Endothelial cell of umbilical vein (primary cell): ENCODE results near the gene KNCN. TPM values are rescaled to one million over a fixed set of nuclear protein-coding genes. Genes with fewer than 3 reads are reported as not detected.

Experiments
- BruUV-seq: library from RNA; stranded (reverse); fragments of 400-500 nt; replicated peaks from 2 replicates; lab custom pipeline; 2021; lab: Mats Ljungman, UMichigan
- CTCF ChIA-PET: fragments of 300-600, 350-600 bp; sonication (Branson Sonifier 250); formaldehyde crosslinking; loops from one replicate; lab custom pipeline; 2021; ENCODE audit warnings: antibody characterized with exemption, inconsistent platforms; lab: Charles Lee
- POLR2A ChIA-PET: fragments of 300-600, 350-600 bp; sonication (Branson Sonifier 250); formaldehyde crosslinking; loops from one replicate; lab custom pipeline; 2021; ENCODE audit warnings: antibody characterized with exemption, inconsistent platforms; lab: Charles Lee
- DNase-seq: peaks from one replicate; pipeline ENCODE4 v3.0.0-alpha.2; 2011; ENCODE audit warnings: low read depth, low spot score
- FAIRE-seq: peaks from 2 replicates; lab custom pipeline; 2011; peaks lifted over from hg19 to GRCh38; lab: Jason Lieb, UNC
- H2AFZ ChIP-seq: 2 replicates; pipeline ENCODE4 v1.6.0; 2012; ENCODE audit warnings: low read depth, low read length, control low read depth, inconsistent platforms
- H3K27ac ChIP-seq: 2 replicates; pipeline ENCODE4 v1.5.1; 2011; ENCODE audit warnings: low read depth, mild to moderate bottlenecking, control low read depth, low read length, moderate library complexity; ENCODE audit not compliant: insufficient read depth
- H3K27me3 ChIP-seq, 2 experiments: 2 replicates each; pipeline versions ENCODE4 v1.6.0 to v1.6.1; 2011; ENCODE audit warnings: low read length in 2 of 2, mixed read lengths in 1 of 2; ENCODE audit not compliant: control insufficient read depth in 2 of 2, insufficient read depth in 2 of 2
- H3K36me3 ChIP-seq, 2 experiments: 2 replicates in 1 of 2; 3 replicates in 1 of 2; pipeline ENCODE4 v1.5.1; 2011; ENCODE audit warnings: low read length in 2 of 2, mild to moderate bottlenecking in 1 of 2, moderate library complexity in 1 of 2; ENCODE audit not compliant: control insufficient read depth in 2 of 2, insufficient read depth in 2 of 2; ENCODE audit errors: extremely low read depth in 1 of 2
- H3K4me1 ChIP-seq: 3 replicates; pipeline ENCODE4 v1.5.1; 2011; ENCODE audit warnings: mild to moderate bottlenecking, low read length; ENCODE audit not compliant: control insufficient read depth, insufficient read depth; ENCODE audit errors: extremely low read depth
- H3K4me2 ChIP-seq: 2 replicates; pipeline ENCODE4 v1.6.1; 2011; ENCODE audit warnings: low read length, control low read depth, mixed read lengths; ENCODE audit not compliant: insufficient read depth
- H3K4me3 ChIP-seq, 3 experiments: fragments of 200-600 bp in 1 of 3; sonication (generic), shearing (Covaris generic) in 1 of 3; replicated peaks in 1 of 3; 2 replicates each; pipeline ENCODE4 v1.5.1; 2011 to 2016; ENCODE audit warnings: control low read depth in 3 of 3, low read length in 3 of 3, mild to moderate bottlenecking in 2 of 3, inconsistent platforms in 1 of 3, low read depth in 1 of 3, moderate library complexity in 1 of 3; ENCODE audit not compliant: insufficient read depth in 1 of 3
- H3K79me2 ChIP-seq: 2 replicates; pipeline ENCODE4 v1.6.0; 2012; ENCODE audit warnings: low read length, inconsistent platforms; ENCODE audit not compliant: control insufficient read depth, insufficient read depth
- H3K9ac ChIP-seq: replicated peaks from 2 replicates; pipeline ENCODE3; 2011; ENCODE audit warnings: low read length, control low read depth; ENCODE audit not compliant: insufficient read depth; ENCODE audit errors: extremely low read depth
- H3K9me1 ChIP-seq: replicated peaks from 3 replicates; pipeline ENCODE4 v1.6.0; 2011; ENCODE audit warnings: mild to moderate bottlenecking, low read length; ENCODE audit not compliant: control insufficient read depth, insufficient read depth; ENCODE audit errors: extremely low read depth
- H3K9me3 ChIP-seq: replicated peaks from 2 replicates; pipeline ENCODE4 v1.5.1; 2012; ENCODE audit warnings: low read length, inconsistent platforms; ENCODE audit not compliant: control insufficient read depth, insufficient read depth
- H4K20me1 ChIP-seq: replicated peaks from 2 replicates; pipeline ENCODE3; 2011; ENCODE audit warnings: mild to moderate bottlenecking, low read length; ENCODE audit not compliant: control insufficient read depth, insufficient read depth; ENCODE audit errors: extremely low read depth
- FOS ChIP-seq: IDR thresholded peaks from 2 replicates; pipeline ENCODE4 v1.6.1; 2011; ENCODE audit warnings: mild to moderate bottlenecking, low read length, moderate library complexity, borderline replicate concordance; ENCODE audit not compliant: insufficient read depth
- GATA2 ChIP-seq: IDR thresholded peaks from 2 replicates; pipeline ENCODE4 v1.7.0; 2011; ENCODE audit warnings: low read depth, mild to moderate bottlenecking, moderate library complexity, mixed read lengths, low read length; ENCODE audit not compliant: insufficient read length, insufficient read depth
- JUN ChIP-seq: IDR thresholded peaks from 2 replicates; pipeline ENCODE4 v1.6.1; 2011; ENCODE audit warnings: borderline replicate concordance, low read depth; ENCODE audit not compliant: insufficient read length, insufficient read depth
- MYC ChIP-seq: IDR thresholded peaks from one replicate; pipeline ENCODE4 v1.6.1; 2011; ENCODE audit warnings: mild to moderate bottlenecking, low read depth, low read length
- POLR2A ChIP-seq: IDR thresholded peaks from 2 replicates; pipeline ENCODE4 v1.6.1; 2012; ENCODE audit warnings: low read depth, mild to moderate bottlenecking, control low read depth, low read length
- POLR2AphosphoS5 ChIP-seq: IDR thresholded peaks from 2 replicates; pipeline ENCODE4 v1.6.1; 2012; ENCODE audit warnings: low read depth, mild to moderate bottlenecking, control low read depth, low read length, moderate library complexity; ENCODE audit not compliant: insufficient read depth
- dilution Hi-C: fragments of 300-500 bp; cut with MboI; formaldehyde crosslinking; loops from one replicate; pipeline ENCODE4 v1.15.0; 2019; ENCODE audit warnings: low sequenced_read_pairs; ENCODE audit not compliant: extremely low pct_ligation_motif_present
- intact Hi-C: fragments of 100-400 bp; cut with micrococcal nuclease; formaldehyde crosslinking; loops from one replicate; pipeline ENCODE4 v1.10.0; 2022
- polyA plus RNA-seq, 4 experiments: library from polyadenylated mRNA; depleted of rRNA in 3 of 4; stranded (reverse) in 3 of 4; unstranded in 1 of 4; fragments of >200 nt; gene quantifications; 2 replicates each; pipeline versions ENCODE4 v1.2.1 to v1.2.3, GENCODE V29; 2011 to 2012; ENCODE audit warnings: missing spikeins in 1 of 4
- total RNA-seq: library from RNA; stranded (reverse); gene quantifications from 2 replicates; pipeline ENCODE4 v1.2.3, GENCODE V29; 2021
- TF ChIP-seq, protein P1 (sequence below): IDR thresholded peaks from 2 replicates; pipeline ENCODE4 v1.6.1; 2011; ENCODE audit not compliant: insufficient read depth, insufficient read length
- TF ChIP-seq, protein P2 (sequence below), 2 donors: IDR thresholded peaks; 1 replicate in 1 of 2; 2 replicates in 1 of 2; pipeline ENCODE4 v1.5.1; 2011; ENCODE audit warnings: low read length in 2 of 2, mild to moderate bottlenecking in 2 of 2, moderate library complexity in 2 of 2, control low read depth in 1 of 2, inconsistent platforms in 1 of 2, low read depth in 1 of 2; ENCODE audit not compliant: insufficient read depth in 1 of 2; ENCODE audit errors: extremely low read depth in 1 of 2

KNCN gene
- total and polyA plus RNA-seq, 2 donors (not counting 3 experiments of a cell fraction or from before 2014, with no cell fraction given) = not detected

GRCh38 chr1:46520063-46520911 lies 31.2 kb downstream of the KNCN start:
- Histone ChIP-seq H4K20me1 (no peaks in the 10 kb centered on the region), H3K9me3 (no peaks in the 10 kb centered on the region), H3K4me2 (no peak overlapping the region), H3K4me1 (no peaks in the 10 kb centered on the region), H3K27ac (no peak overlapping the region), H2AFZ (no peak overlapping the region), H3K27me3 (peaks cover 35 to 43% of the 10 kb centered on the region in 2 experiments), H3K9me1 (no peaks in the 10 kb centered on the region), H3K36me3 (no peaks in the 10 kb centered on the region), H3K79me2 (no peaks in the 10 kb centered on the region), H3K9ac (no peak overlapping the region), H3K4me3 (no peak overlapping the region)
- ChIA-PET POLR2A (no interaction called here), CTCF (no interaction called here)
- intact Hi-C loops (no loop called here), dilution Hi-C loops (no loop called here)
- TF ChIP-seq JUN = no peak
- TF ChIP-seq GATA2 = no peak
- TF ChIP-seq POLR2A = no peak
- TF ChIP-seq, protein P1, sequence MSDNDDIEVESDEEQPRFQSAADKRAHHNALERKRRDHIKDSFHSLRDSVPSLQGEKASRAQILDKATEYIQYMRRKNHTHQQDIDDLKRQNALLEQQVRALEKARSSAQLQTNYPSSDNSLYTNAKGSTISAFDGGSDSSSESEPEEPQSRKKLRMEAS = no peak
- TF ChIP-seq FOS = no peak
- TF ChIP-seq POLR2AphosphoS5 = no peak
- BruUV-seq = no TSS peak
- no peak for FAIRE-seq
- DNase-seq = no peak

- Histone ChIP-seq H3K4me3 (no peak overlapping the region), H3K4me1 (no peaks in the 10 kb centered on the region), H3K27ac (no peak overlapping the region), H3K36me3 (no peaks in the 10 kb centered on the region), H3K9me1 (no peaks in the 10 kb centered on the region), H2AFZ (no peak overlapping the region), H3K9ac (no peak overlapping the region), H3K9me3 (no peaks in the 10 kb centered on the region), H4K20me1 (no peaks in the 10 kb centered on the region), H3K79me2 (no peaks in the 10 kb centered on the region), H3K4me2 (no peak overlapping the region), H3K27me3 (peaks cover 29 to 43% of the 10 kb centered on the region in 2 experiments)
- FAIRE-seq (no peak), DNase-seq (no peak)
- intact Hi-C loops (no loop called here), dilution Hi-C loops (no loop called here)
- TF ChIP-seq FOS = no peak
- TF ChIP-seq, protein P2, sequence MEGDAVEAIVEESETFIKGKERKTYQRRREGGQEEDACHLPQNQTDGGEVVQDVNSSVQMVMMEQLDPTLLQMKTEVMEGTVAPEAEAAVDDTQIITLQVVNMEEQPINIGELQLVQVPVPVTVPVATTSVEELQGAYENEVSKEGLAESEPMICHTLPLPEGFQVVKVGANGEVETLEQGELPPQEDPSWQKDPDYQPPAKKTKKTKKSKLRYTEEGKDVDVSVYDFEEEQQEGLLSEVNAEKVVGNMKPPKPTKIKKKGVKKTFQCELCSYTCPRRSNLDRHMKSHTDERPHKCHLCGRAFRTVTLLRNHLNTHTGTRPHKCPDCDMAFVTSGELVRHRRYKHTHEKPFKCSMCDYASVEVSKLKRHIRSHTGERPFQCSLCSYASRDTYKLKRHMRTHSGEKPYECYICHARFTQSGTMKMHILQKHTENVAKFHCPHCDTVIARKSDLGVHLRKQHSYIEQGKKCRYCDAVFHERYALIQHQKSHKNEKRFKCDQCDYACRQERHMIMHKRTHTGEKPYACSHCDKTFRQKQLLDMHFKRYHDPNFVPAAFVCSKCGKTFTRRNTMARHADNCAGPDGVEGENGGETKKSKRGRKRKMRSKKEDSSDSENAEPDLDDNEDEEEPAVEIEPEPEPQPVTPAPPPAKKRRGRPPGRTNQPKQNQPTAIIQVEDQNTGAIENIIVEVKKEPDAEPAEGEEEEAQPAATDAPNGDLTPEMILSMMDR (IDR thresholded peaks at IDR 0.05; ENCODE audit: extremely low read depth in 1 of 2, insufficient read depth in 1 of 2, low read depth in 1 of 2, low read length in 2 of 2) = no peak
- TF ChIP-seq JUN = no peak
- TF ChIP-seq, protein P1 = no peak
- TF ChIP-seq GATA2 = no peak
- TF ChIP-seq MYC = no peak
- no peak for TF ChIP-seq POLR2A
- ChIA-PET CTCF (no interaction called here), POLR2A (no interaction called here)
- no TSS peak for BruUV-seq
These were observed 32.2 kb downstream of the KNCN start for GRCh38 chr1:46519209-46519608.
